RWPE1 (cell line): ENCODE data around the gene FRMPD1.

Source experiments
- CTCF ChIA-PET: fragments of 350-600 bp; sonication (Branson Sonifier 250); formaldehyde crosslinking; extraction: SDS; loops from one replicate; lab custom pipeline; 2021; lab: Yijun Ruan, JAX
- POLR2A ChIA-PET: fragments of 400-600 bp; formaldehyde crosslinking; extraction: SDS; loops from one replicate; lab custom pipeline; 2020; ENCODE audit warnings: antibody characterized with exemption; ENCODE audit not compliant: low non-redundant PET; lab: Yijun Ruan, JAX
- DNase-seq: peaks from one replicate; pipeline ENCODE4 v3.0.0; 2012; ENCODE audit warnings: low spot score
- H3K27ac ChIP-seq: fragments of 450-650 bp; 2 replicates; pipeline ENCODE4 v1.5.1; 2017
- CTCF ChIP-seq: fragments of 450-650 bp; conservative IDR thresholded peaks from 2 replicates; pipeline ENCODE4 v1.5.1; 2017; ENCODE audit warnings: low read depth, mild to moderate bottlenecking

The FRMPD1 gene

DNA sequence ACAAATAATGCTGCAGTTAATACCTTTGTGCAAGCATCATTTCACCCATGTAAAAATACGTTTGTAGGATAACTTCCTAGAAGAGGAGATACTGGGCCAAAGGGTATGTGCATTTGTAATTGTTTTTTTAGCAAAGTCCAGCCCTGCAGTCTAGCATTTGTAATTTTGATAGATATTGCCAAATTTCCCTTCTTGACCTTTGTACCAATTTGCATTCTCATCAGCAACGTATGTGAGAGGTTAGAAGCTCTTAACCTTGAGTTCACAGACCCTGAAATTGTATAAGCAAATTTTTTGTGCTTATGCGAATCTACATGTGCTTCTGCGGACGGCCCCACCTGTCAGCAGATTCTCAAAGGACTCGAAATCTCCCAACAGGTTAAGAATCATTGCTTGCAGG is 39.7 kb upstream of the FRMPD1 start:
- ChIA-PET POLR2A (interaction anchor here (0.7 kb wide), 1 partner anchor 11 kb away, joined by 7 read pairs; no protein-coding TSS in a partner anchor), CTCF (interaction anchor here (0.5 to 0.7 kb wide), 2 partner anchors 167 to 606 kb away, joined by 3 to 5 read pairs; no protein-coding TSS in a partner anchor)
- DNase-seq, result no peak
- no peak overlapping the region for H3K27ac ChIP-seq
- no peak for TF ChIP-seq CTCF

- no peak for DNase-seq
- ChIA-PET CTCF (no interaction called here), POLR2A (no interaction called here)
- no peak overlapping the region for H3K27ac ChIP-seq
- TF ChIP-seq CTCF, result no peak
Observed at GRCh38 chr9:37611961-37612360, 38.8 kb upstream of the FRMPD1 start.

DNA sequence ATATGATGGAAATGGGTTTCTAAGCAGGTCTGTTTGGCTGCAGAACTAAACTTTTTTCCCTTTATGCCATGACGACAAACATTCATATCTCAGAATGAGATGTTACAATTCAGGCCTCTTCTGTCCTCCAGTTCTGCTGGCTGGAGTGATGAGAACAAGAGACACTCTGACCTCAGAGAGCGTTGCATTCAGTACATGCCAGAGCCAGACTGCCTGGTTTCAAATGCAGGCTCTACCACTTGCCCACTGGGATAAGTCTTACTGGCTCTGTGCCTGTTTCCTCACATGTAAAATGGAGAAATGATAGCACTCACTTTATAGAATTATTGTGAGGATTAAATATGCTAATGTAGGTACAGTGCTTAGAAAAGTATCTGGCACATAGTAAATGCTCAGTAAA is 33.6 kb upstream of the FRMPD1 start:
- DNase-seq, result no peak
- no peak for TF ChIP-seq CTCF
- H3K27ac ChIP-seq, result no peak overlapping the region
- ChIA-PET CTCF (no interaction called here), POLR2A (no interaction called here)

DNA sequence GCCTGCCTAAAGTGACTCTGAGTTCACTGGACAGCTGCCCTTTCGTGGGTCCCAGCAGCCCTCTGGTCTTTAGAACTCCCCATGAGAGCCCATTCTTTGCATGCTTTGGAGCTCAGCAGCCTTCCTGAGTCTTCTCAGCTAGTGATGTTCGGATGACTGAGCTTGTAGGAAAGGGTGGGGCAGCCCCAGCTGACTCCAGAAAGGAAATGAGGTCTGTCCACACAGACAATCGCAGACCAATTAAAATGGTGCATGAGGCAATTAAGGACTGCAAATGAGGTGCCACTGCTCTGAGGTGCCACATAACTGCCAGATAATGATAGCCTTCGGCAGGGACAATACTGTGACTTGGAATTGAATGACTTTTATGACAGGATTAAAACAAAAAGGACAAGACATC is 32.9 kb upstream of the FRMPD1 start:
- CTCF ChIA-PET, result no interaction called here
- no peak overlapping the region for H3K27ac ChIP-seq
- TF ChIP-seq CTCF, result no peak
- peak; percentile 20 for DNase-seq
- POLR2A ChIA-PET, result no interaction called here

DNA sequence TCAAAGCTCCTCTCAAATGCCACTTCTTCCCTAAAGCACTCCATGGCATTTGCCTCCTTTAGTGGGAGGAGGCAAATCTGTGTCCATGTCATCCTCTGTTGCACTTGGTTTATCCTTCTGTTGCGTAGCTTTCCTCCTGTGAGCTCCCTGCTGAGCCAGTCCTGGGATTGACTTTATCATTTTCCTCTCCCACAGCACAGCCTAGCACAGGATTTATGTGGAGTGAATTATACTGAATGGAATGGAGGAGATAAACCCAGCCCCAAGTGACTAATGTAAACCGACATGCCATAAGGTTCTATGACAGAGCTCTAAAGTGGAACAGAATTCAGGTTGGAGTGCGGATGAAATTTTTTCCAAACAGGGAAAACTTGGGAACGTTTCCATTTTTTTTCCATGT is 31.9 kb upstream of the FRMPD1 start:
- DNase-seq, result peak; percentile 31

DNA sequence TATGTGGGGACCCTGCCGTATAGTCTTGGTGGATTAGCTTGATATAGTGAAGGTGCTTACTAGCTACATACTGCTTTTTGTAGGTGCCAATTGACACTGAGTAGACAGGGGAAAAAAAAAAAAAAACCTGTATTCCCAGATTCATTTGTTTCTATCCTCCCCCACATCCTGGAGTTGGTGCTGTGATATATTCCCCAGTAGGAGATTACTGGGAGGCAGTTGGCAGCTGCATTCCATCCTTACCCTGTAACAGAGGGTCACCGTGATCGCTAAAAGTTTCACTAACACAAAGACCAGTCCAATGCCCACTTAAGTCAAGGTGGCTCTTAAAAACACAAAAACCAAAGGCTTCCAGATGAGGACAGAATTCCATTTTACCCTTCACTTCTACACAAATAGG is 30.9 kb upstream of the FRMPD1 start:
- DNase-seq, result no peak
- no peak for TF ChIP-seq CTCF
- CTCF ChIA-PET, result no interaction called here
- POLR2A ChIA-PET, result no interaction called here
- H3K27ac ChIP-seq, result no peak overlapping the region

More for the DNA sequence above, 31.9 kb upstream of the FRMPD1 start:
- ChIA-PET CTCF (no interaction called here), POLR2A (no interaction called here)
- TF ChIP-seq CTCF, result no peak
- no peak overlapping the region for H3K27ac ChIP-seq

DNA sequence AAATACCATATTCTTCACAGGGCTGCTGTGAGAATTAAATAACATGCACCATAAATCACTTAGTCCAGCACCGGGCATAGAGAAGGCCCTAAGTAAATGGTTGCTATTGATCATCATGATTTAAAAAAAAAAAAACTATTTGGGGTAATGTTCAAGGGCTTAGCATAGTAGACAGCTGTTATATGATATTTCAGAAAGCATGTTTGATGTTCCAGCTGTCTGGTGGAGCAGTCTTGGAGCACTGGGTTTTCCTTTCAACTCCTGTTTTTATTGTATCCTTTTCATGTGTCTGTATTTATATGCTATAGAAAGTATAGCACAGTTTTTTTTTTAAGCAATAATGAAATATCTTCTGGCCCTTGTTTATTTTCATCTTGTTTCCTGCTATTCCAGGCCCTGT is 30.4 kb upstream of the FRMPD1 start:
- ChIA-PET POLR2A (no interaction called here), CTCF (no interaction called here)
- no peak overlapping the region for H3K27ac ChIP-seq
- no peak for DNase-seq
- TF ChIP-seq CTCF, result no peak
